CD4-positive, alpha-beta T cell (primary cell): ENCODE results near the gene MTMR2. TPM values are rescaled to one million over a fixed set of nuclear protein-coding genes. Genes with fewer than 3 reads are reported as not detected.

Source experiments
- ATAC-seq: fragments of 200-7000 bp; cut with Tn5 transposase; one replicate; pipeline ENCODE4 v1.10.0; 2022; ENCODE audit warnings: mild to moderate bottlenecking; ENCODE audit not compliant: poor library complexity
- CTCF ChIA-PET: fragments of 350-600 bp; sonication (Branson Sonifier 250); formaldehyde crosslinking; loops from one replicate; lab custom pipeline; 2021; ENCODE audit warnings: antibody characterized with exemption, inconsistent platforms; lab: Charles Lee
- POLR2A ChIA-PET: fragments of 350-600 bp; sonication (Branson Sonifier 250); formaldehyde crosslinking; loops from one replicate; lab custom pipeline; 2021; ENCODE audit warnings: antibody characterized with exemption, inconsistent platforms; lab: Charles Lee
- DNase-seq, 14 experiments: peaks; one replicate each; pipeline ENCODE4 v3.0.0-alpha.2; 2013 to 2020; ENCODE audit warnings: mixed read lengths in 2 of 14
- H3K27ac ChIP-seq, 2 donors: one replicate each; pipeline versions ENCODE4 v1.5.1 to v1.7.0; 2013; ENCODE audit warnings: low read length in 2 of 2, low read depth in 1 of 2, mild to moderate bottlenecking in 1 of 2
- H3K27me3 ChIP-seq, 2 experiments: 1 replicate in 1 of 2; 2 replicates in 1 of 2; pipeline versions ENCODE4 v1.6.1 to v1.7.0; 2013; ENCODE audit warnings: low read length in 2 of 2, control low read depth in 1 of 2, mild to moderate bottlenecking in 1 of 2, moderate library complexity in 1 of 2; ENCODE audit not compliant: insufficient read depth in 2 of 2, control insufficient read depth in 1 of 2
- H3K36me3 ChIP-seq: one replicate; pipeline ENCODE4 v1.6.1; 2013; ENCODE audit warnings: low read length, control low read depth; ENCODE audit not compliant: insufficient read depth
- H3K4me1 ChIP-seq: one replicate; pipeline ENCODE4 v1.6.1; 2013; ENCODE audit warnings: low read length, control low read depth; ENCODE audit not compliant: insufficient read depth
- H3K4me3 ChIP-seq: one replicate; pipeline ENCODE4 v1.5.1; 2013; ENCODE audit warnings: mild to moderate bottlenecking, low read length, moderate library complexity
- H3K9me3 ChIP-seq, 2 experiments: 1 replicate in 1 of 2; 2 replicates in 1 of 2; pipeline versions ENCODE4 v1.6.1 to v1.7.0; 2013; ENCODE audit warnings: low read length in 2 of 2, mild to moderate bottlenecking in 2 of 2, control low read depth in 1 of 2, moderate library complexity in 1 of 2; ENCODE audit not compliant: control insufficient read depth in 1 of 2, insufficient read depth in 1 of 2
- H3K27ac Mint-ChIP-seq: one replicate; pipeline ENCODE4 v1.8.0; 2020; ENCODE audit warnings: mixed read lengths
- H3K27me3 Mint-ChIP-seq: one replicate; pipeline ENCODE4 v1.8.0; 2021; ENCODE audit warnings: mixed read lengths
- H3K36me3 Mint-ChIP-seq: one replicate; pipeline ENCODE4 v1.8.0; 2021; ENCODE audit warnings: low read depth, mixed read lengths
- H3K4me1 Mint-ChIP-seq: one replicate; pipeline ENCODE4 v1.8.0; 2021; ENCODE audit warnings: low read depth, mixed read lengths
- H3K4me3 Mint-ChIP-seq: one replicate; pipeline ENCODE4 v1.8.0; 2020; ENCODE audit warnings: mild to moderate bottlenecking, mixed read lengths
- H3K9me3 Mint-ChIP-seq: one replicate; pipeline ENCODE4 v1.8.0; 2020; ENCODE audit warnings: mixed read lengths
- intact Hi-C, 2 experiments: fragments of 100-400 bp; cut with DNase I in 1 of 2; cut with micrococcal nuclease in 1 of 2; formaldehyde crosslinking; loops; one replicate each; pipeline versions ENCODE4 v1.15.1 to v1.9.0; 2023 to 2025; cut with DNase I, micrococcal nuclease
- total RNA-seq, 174 experiments: library from RNA in 2 of 174; stranded (reverse) in 2 of 174; gene quantifications; one replicate each; pipeline ENCODE4 v1.2.3 and lab custom pipeline; 2021 to 2026
- TF ChIP-seq, protein P1 (sequence below): fragments of 200-600 bp; IDR thresholded peaks from one replicate; pipeline ENCODE4 v1.8.0; 2022; ENCODE audit warnings: antibody characterized with exemption, mild to moderate bottlenecking

MTMR2 gene
- total RNA-seq, 2 experiments from 2014 or later: 6.6 to 6.9 TPM

DNA sequence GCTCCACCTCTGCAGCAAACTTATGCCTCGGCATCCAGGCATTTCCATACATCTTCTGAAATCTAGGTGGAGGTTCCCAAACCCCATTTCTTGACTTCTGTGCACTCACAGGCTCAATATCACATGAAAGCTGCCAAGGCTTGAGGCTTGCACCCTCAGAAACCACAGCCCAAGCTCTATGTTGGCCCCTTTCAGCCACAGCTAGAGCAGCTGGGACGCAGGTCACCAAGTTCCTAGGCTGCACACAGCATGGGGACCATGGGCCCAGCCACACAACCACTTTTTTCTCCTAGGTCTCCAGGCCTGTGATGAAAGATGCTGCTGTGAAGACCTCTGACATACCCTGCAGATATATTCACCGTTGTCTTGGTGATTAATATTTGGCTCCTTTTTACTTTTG, 24.7 kb upstream of the MTMR2 start:
- peaks cover 13 to 15% of the 10 kb centered on the region in 2 experiments for H3K9me3 ChIP-seq
- ChIA-PET CTCF (no interaction called here), POLR2A (no interaction called here)
- DNase-seq: no peak
- TF ChIP-seq, protein P1, sequence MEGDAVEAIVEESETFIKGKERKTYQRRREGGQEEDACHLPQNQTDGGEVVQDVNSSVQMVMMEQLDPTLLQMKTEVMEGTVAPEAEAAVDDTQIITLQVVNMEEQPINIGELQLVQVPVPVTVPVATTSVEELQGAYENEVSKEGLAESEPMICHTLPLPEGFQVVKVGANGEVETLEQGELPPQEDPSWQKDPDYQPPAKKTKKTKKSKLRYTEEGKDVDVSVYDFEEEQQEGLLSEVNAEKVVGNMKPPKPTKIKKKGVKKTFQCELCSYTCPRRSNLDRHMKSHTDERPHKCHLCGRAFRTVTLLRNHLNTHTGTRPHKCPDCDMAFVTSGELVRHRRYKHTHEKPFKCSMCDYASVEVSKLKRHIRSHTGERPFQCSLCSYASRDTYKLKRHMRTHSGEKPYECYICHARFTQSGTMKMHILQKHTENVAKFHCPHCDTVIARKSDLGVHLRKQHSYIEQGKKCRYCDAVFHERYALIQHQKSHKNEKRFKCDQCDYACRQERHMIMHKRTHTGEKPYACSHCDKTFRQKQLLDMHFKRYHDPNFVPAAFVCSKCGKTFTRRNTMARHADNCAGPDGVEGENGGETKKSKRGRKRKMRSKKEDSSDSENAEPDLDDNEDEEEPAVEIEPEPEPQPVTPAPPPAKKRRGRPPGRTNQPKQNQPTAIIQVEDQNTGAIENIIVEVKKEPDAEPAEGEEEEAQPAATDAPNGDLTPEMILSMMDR: no peak
- intact Hi-C loops: no loop called here
- Mint-ChIP-seq H3K9me3 (peaks cover 10% of the 10 kb centered on the region), H3K4me1 (no peaks in the 10 kb centered on the region), H3K27me3 (no peaks in the 10 kb centered on the region), H3K36me3 (peaks cover 16% of the 10 kb centered on the region), H3K27ac (no peak overlapping the region), H3K4me3 (no peak overlapping the region)
- no peak for ATAC-seq
- no peaks in the 10 kb centered on the region for H3K27me3 ChIP-seq
- H3K36me3 ChIP-seq: no peaks in the 10 kb centered on the region
- H3K4me1 ChIP-seq: no peaks in the 10 kb centered on the region
- no peak overlapping the region for H3K27ac ChIP-seq
- H3K4me3 ChIP-seq: no peak overlapping the region

DNA sequence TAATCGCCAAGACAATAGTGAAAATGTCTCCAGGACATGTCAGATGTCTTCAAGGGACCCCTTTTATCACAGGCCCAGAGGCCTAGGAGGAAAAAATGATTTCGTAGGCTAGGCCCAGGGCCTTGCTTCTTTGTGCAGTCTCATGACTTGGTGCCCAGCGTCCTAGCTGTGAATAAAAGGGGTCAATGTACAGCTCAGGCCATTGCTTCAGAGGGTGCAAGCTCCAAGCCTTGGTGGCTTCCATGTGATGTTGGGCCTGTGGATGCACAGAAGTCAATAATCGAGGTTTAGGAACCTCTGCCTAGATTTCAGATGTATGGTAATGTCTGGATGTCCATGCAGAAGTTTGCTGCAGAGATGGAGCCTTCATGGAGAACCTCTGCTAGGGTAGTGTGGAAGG, 20.7 kb upstream of the MTMR2 start:
- ChIA-PET POLR2A (no interaction called here), CTCF (no interaction called here)
- no peak overlapping the region for H3K4me3 ChIP-seq
- Mint-ChIP-seq H3K4me3 (no peak overlapping the region), H3K27ac (no peak overlapping the region), H3K36me3 (peaks cover 16% of the 10 kb centered on the region), H3K4me1 (no peaks in the 10 kb centered on the region), H3K9me3 (peaks cover 8% of the 10 kb centered on the region), H3K27me3 (no peaks in the 10 kb centered on the region)
- H3K9me3 ChIP-seq: peaks cover 13 to 15% of the 10 kb centered on the region in 2 experiments
- TF ChIP-seq, protein P1: no peak
- intact Hi-C loops: no loop called here
- ATAC-seq (no peak), DNase-seq (no peak)
- H3K4me1 ChIP-seq: no peaks in the 10 kb centered on the region
- H3K27me3 ChIP-seq: no peaks in the 10 kb centered on the region
- H3K27ac ChIP-seq: no peak overlapping the region
- H3K36me3 ChIP-seq: no peaks in the 10 kb centered on the region

DNA sequence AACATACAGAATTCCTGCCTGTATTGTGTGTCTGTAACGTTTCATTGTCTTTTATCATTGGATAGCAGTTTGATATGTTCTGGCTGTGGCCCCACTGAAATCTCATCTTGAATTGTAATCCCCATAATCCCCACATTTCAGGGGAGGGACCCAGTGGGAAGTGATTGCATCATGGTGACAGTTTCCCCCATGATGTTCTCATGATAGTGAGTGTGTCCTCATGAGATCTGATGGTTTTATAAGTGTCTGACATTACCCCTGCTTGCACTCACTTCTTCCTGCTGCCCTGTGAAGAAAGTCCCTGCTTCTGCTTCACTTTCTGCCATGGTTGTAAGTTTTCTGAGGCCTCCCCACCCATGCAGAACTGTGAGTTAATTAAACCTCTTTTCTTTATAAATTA, 19.6 kb upstream of the MTMR2 start:
- H3K27ac Mint-ChIP-seq: no peak overlapping the region
- H3K4me1 Mint-ChIP-seq: no peaks in the 10 kb centered on the region
- no peak overlapping the region for H3K4me3 Mint-ChIP-seq
- CTCF ChIA-PET: no interaction called here
- no peak for DNase-seq
- Histone ChIP-seq H3K9me3 (peaks cover 12 to 13% of the 10 kb centered on the region in 2 experiments), H3K27ac (no peak overlapping the region), H3K36me3 (no peaks in the 10 kb centered on the region), H3K4me3 (no peak overlapping the region), H3K27me3 (no peaks in the 10 kb centered on the region), H3K4me1 (no peaks in the 10 kb centered on the region)
- POLR2A ChIA-PET: no interaction called here
- H3K36me3 Mint-ChIP-seq: peaks cover 11% of the 10 kb centered on the region
- TF ChIP-seq, protein P1: no peak
- no peaks in the 10 kb centered on the region for H3K27me3 Mint-ChIP-seq
- peaks cover 4% of the 10 kb centered on the region for H3K9me3 Mint-ChIP-seq
- intact Hi-C loops: no loop called here
- ATAC-seq: no peak
